HepG2 (cell line): ENCODE results near the gene MFSD2A. TPM values are rescaled to one million over a fixed set of nuclear protein-coding genes. Genes with fewer than 3 reads are reported as not detected.

Source experiments
- ARNTL ChIP-seq: sonication (generic); formaldehyde crosslinking; IDR thresholded peaks from 2 replicates; pipeline ENCODE4 v1.4.0; 2020; ENCODE audit warnings: mild to moderate bottlenecking, missing genetic modification reagents
- ATF4 ChIP-seq, 2 experiments: fragments of 450-650 bp in 1 of 2; sonication (generic) in 1 of 2; formaldehyde crosslinking; IDR thresholded peaks; 2 replicates each; pipeline versions ENCODE4 v1.5.0 to v1.8.0; 2020 to 2022; ENCODE audit warnings: mild to moderate bottlenecking in 1 of 2, missing genetic modification reagents in 1 of 2
- ATF7 ChIP-seq, 2 experiments: fragments of 450-650 bp in 1 of 2; sonication (generic) in 1 of 2; formaldehyde crosslinking in 1 of 2; IDR thresholded peaks; 2 replicates each; pipeline versions ENCODE4 v1.4.0 to v1.6.1; 2016 to 2020; ENCODE audit warnings: antibody characterized with exemption in 1 of 2, mild to moderate bottlenecking in 1 of 2, missing genetic modification reagents in 1 of 2
- CERS6 ChIP-seq: sonication (generic); formaldehyde crosslinking; IDR thresholded peaks from 2 replicates; pipeline ENCODE4 v1.5.0; 2020; ENCODE audit warnings: missing genetic modification reagents
- CREBL2 ChIP-seq: sonication (generic); formaldehyde crosslinking; IDR thresholded peaks from 2 replicates; pipeline ENCODE4 v1.8.1; 2023; ENCODE audit warnings: missing genetic modification reagents, mild to moderate bottlenecking, borderline replicate concordance
- CSRNP1 ChIP-seq: sonication (generic); formaldehyde crosslinking; IDR thresholded peaks from 2 replicates; pipeline ENCODE4 v1.8.1; 2023; ENCODE audit warnings: mild to moderate bottlenecking, missing genetic modification reagents
- ELF1 ChIP-seq: sonication (generic); formaldehyde crosslinking; IDR thresholded peaks from 2 replicates; pipeline ENCODE4 v1.4.0; 2020; ENCODE audit warnings: missing genetic modification reagents
- MXD4 ChIP-seq: IDR thresholded peaks from 2 replicates; pipeline ENCODE4 v1.6.1; 2016; ENCODE audit warnings: mild to moderate bottlenecking, missing biosample characterization, missing genetic modification reagents
- NFAT5 ChIP-seq: sonication (generic); formaldehyde crosslinking; IDR thresholded peaks from 2 replicates; pipeline ENCODE4 v1.4.0; 2020; ENCODE audit warnings: missing genetic modification reagents
- SOX6 ChIP-seq, 2 experiments: fragments of 450-650 bp in 1 of 2; sonication (generic) in 1 of 2; formaldehyde crosslinking in 1 of 2; IDR thresholded peaks; 2 replicates each; pipeline versions ENCODE4 v1.4.0 to v1.6.1; 2017 to 2020; ENCODE audit warnings: antibody characterized with exemption in 1 of 2, mild to moderate bottlenecking in 1 of 2, missing genetic modification reagents in 1 of 2
- ZIK1 ChIP-seq: sonication (generic); formaldehyde crosslinking; IDR thresholded peaks from 2 replicates; pipeline ENCODE4 v1.5.0; 2020; ENCODE audit warnings: mild to moderate bottlenecking, low read depth, missing genetic modification reagents, borderline replicate concordance
- ZNF12 ChIP-seq: sonication (generic); formaldehyde crosslinking; IDR thresholded peaks from 2 replicates; pipeline ENCODE4 v1.5.0; 2020; ENCODE audit warnings: missing genetic modification reagents
- polyA plus RNA-seq, 8 experiments: library from polyadenylated mRNA; depleted of rRNA in 3 of 8; stranded (reverse) in 7 of 8; unstranded in 1 of 8; fragments of >200 nt; fragmentation: Illumina TruSeq in 4 of 8; extraction: Trizol in 4 of 8; gene quantifications; 2 replicates each; pipeline versions ENCODE4 v1.2.1 to v1.2.3, GENCODE V29; 2011 to 2016; ENCODE audit warnings: low read depth in 4 of 8, missing spikeins in 1 of 8, mixed read lengths in 1 of 8; ENCODE audit not compliant: insufficient read depth in 1 of 8
- total RNA-seq, 5 experiments: library from RNA; depleted of rRNA; stranded (reverse); fragments of >200 nt; fragmentation: Illumina TruSeq; extraction: Trizol; gene quantifications; 2 replicates each; pipeline ENCODE4 v1.2.3, GENCODE V29; 2016; ENCODE audit warnings: low read depth in 1 of 5
- TF ChIP-seq, protein P1 (sequence below): IDR thresholded peaks from 2 replicates; pipeline ENCODE4 v1.6.1; 2018; ENCODE audit warnings: missing genetic modification reagents, mild to moderate bottlenecking, missing compliant biosample characterization
- TF ChIP-seq, protein P2 (sequence below): IDR thresholded peaks from 2 replicates; pipeline ENCODE4 v1.6.1; 2016; ENCODE audit warnings: missing compliant biosample characterization, missing genetic modification reagents, borderline replicate concordance

Gene MFSD2A
- total and polyA plus RNA-seq, 2 of the 13 experiments (the other 11 are each of a cell fraction or from before 2014, with no cell fraction given), result 0.08 TPM; not detected in 1

- TF ChIP-seq NFAT5 (CRISPR knock-in tag), result no peak
- TF ChIP-seq, protein P1, sequence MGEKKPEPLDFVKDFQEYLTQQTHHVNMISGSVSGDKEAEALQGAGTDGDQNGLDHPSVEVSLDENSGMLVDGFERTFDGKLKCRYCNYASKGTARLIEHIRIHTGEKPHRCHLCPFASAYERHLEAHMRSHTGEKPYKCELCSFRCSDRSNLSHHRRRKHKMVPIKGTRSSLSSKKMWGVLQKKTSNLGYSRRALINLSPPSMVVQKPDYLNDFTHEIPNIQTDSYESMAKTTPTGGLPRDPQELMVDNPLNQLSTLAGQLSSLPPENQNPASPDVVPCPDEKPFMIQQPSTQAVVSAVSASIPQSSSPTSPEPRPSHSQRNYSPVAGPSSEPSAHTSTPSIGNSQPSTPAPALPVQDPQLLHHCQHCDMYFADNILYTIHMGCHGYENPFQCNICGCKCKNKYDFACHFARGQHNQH (CRISPR knock-in tag), result peak; percentile 60; the same call in 1 of the 2 replicates
- TF ChIP-seq CERS6 (CRISPR knock-in tag), result no peak
- TF ChIP-seq, protein P2, sequence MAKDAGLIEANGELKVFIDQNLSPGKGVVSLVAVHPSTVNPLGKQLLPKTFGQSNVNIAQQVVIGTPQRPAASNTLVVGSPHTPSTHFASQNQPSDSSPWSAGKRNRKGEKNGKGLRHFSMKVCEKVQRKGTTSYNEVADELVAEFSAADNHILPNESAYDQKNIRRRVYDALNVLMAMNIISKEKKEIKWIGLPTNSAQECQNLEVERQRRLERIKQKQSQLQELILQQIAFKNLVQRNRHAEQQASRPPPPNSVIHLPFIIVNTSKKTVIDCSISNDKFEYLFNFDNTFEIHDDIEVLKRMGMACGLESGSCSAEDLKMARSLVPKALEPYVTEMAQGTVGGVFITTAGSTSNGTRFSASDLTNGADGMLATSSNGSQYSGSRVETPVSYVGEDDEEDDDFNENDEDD, result no peak
- TF ChIP-seq ELF1 (CRISPR knock-in tag), result peak; percentile 57
- no peak for TF ChIP-seq ARNTL (CRISPR knock-in tag)
- TF ChIP-seq ZIK1, result no peak
- TF ChIP-seq CSRNP1 (CRISPR knock-in tag), result no peak
- TF ChIP-seq SOX6 (IDR thresholded peaks at IDR 0.05), result no peak
- peak; percentile 49 for TF ChIP-seq SOX6 (CRISPR knock-in tag; IDR thresholded peaks at IDR 0.05)
- no peak for TF ChIP-seq CREBL2 (CRISPR knock-in tag)
- TF ChIP-seq ATF7 (IDR thresholded peaks at IDR 0.05), result peak; percentile 54; the same call in 1 of the 2 replicates
- TF ChIP-seq ATF7 (CRISPR knock-in tag; IDR thresholded peaks at IDR 0.05), result peak; percentile 50; the same call in 1 of the 2 replicates
- TF ChIP-seq MXD4, result no peak
- peak in 1 of 2 experiments; percentile 87; a peak in 2 of 4 replicates for TF ChIP-seq ATF4 (CRISPR knock-in tag; IDR thresholded peaks at IDR 0.05)
- peak; percentile 53; the same call in 1 of the 2 replicates for TF ChIP-seq ZNF12 (CRISPR knock-in tag)
Measured at GRCh38 chr1:39933956-39934941, 20.7 kb upstream of the MFSD2A start (continued).
